H9 (cell line): ENCODE results near the gene METTL9. TPM values are rescaled to one million over a fixed set of nuclear protein-coding genes. Genes with fewer than 3 reads are reported as not detected.

Experiments used
- DNase-seq: peaks from one replicate; pipeline ENCODE4 v3.0.0-alpha.2; 2017
- H2AFZ ChIP-seq: one replicate; pipeline ENCODE4 v1.6.1; 2013; ENCODE audit warnings: mild to moderate bottlenecking, low read length, control low read depth, moderate library complexity
- H2AK5ac ChIP-seq: 2 replicates; pipeline ENCODE4 v1.6.1; 2013; ENCODE audit warnings: low read length, control low read depth, mixed read lengths; ENCODE audit not compliant: insufficient read length
- H2BK120ac ChIP-seq: one replicate; pipeline ENCODE4 v1.6.1; 2013; ENCODE audit warnings: low read depth, mild to moderate bottlenecking, low read length, control low read depth, inconsistent platforms; ENCODE audit not compliant: poor library complexity, severe bottlenecking
- H2BK12ac ChIP-seq: 2 replicates; pipeline ENCODE4 v1.6.1; 2013; ENCODE audit warnings: low read length, control low read depth, mixed read lengths, low read depth; ENCODE audit not compliant: insufficient read length
- H2BK15ac ChIP-seq: 2 replicates; pipeline ENCODE4 v1.6.1; 2013; ENCODE audit warnings: low read depth, low read length, control low read depth
- H2BK20ac ChIP-seq: one replicate; pipeline ENCODE4 v1.6.1; 2013; ENCODE audit warnings: low read depth, mild to moderate bottlenecking, low read length, control low read depth, inconsistent platforms; ENCODE audit not compliant: poor library complexity, severe bottlenecking
- H2BK5ac ChIP-seq: 2 replicates; pipeline ENCODE4 v1.6.1; 2013; ENCODE audit warnings: low read length, control low read depth, mixed read lengths; ENCODE audit not compliant: insufficient read length
- H3K14ac ChIP-seq: 2 replicates; pipeline ENCODE4 v1.6.1; 2013; ENCODE audit warnings: low read length, control low read depth; ENCODE audit not compliant: insufficient read depth
- H3K18ac ChIP-seq: 2 replicates; pipeline ENCODE4 v1.6.1; 2013; ENCODE audit warnings: low read depth, mild to moderate bottlenecking, mixed read lengths, low read length, control low read depth; ENCODE audit not compliant: insufficient read length
- H3K23ac ChIP-seq: 2 replicates; pipeline ENCODE4 v1.6.1; 2013; ENCODE audit warnings: low read length, control low read depth, mixed read lengths, low read depth; ENCODE audit not compliant: insufficient read length
- H3K23me2 ChIP-seq: 2 replicates; pipeline ENCODE4 v1.6.1; 2013; ENCODE audit warnings: low read depth, mild to moderate bottlenecking, mixed read lengths, low read length, control low read depth; ENCODE audit not compliant: insufficient read length, poor library complexity, severe bottlenecking
- H3K27ac ChIP-seq: 2 replicates; pipeline ENCODE4 v1.5.1; 2013; ENCODE audit warnings: low read length, control low read depth, mixed read lengths, low read depth; ENCODE audit not compliant: insufficient read length
- H3K27me3 ChIP-seq: 2 replicates; pipeline ENCODE4 v1.6.1; 2013; ENCODE audit warnings: low read length, control low read depth, inconsistent platforms; ENCODE audit not compliant: insufficient read depth
- H3K4ac ChIP-seq: 2 replicates; pipeline ENCODE4 v1.6.1; 2013; ENCODE audit warnings: low read depth, mild to moderate bottlenecking, control low read depth, inconsistent platforms, low read length, moderate library complexity
- H3K4me1 ChIP-seq: 2 replicates; pipeline ENCODE4 v1.6.1; 2013; ENCODE audit warnings: low read length, control low read depth, inconsistent platforms; ENCODE audit not compliant: insufficient read depth
- H3K4me2 ChIP-seq: 2 replicates; pipeline ENCODE4 v1.6.1; 2013; ENCODE audit warnings: low read length, control low read depth, mixed read lengths; ENCODE audit not compliant: insufficient read length, insufficient read depth
- H3K56ac ChIP-seq: 2 replicates; pipeline ENCODE4 v1.6.1; 2013; ENCODE audit warnings: low read depth, mild to moderate bottlenecking, mixed read lengths, low read length, control low read depth; ENCODE audit not compliant: insufficient read length
- H3K79me1 ChIP-seq: 2 replicates; pipeline ENCODE4 v1.6.1; 2013; ENCODE audit warnings: low read depth, mild to moderate bottlenecking, moderate library complexity, low read length, control low read depth, inconsistent platforms; ENCODE audit not compliant: insufficient read depth, poor library complexity, severe bottlenecking
- H3K79me2 ChIP-seq: 2 replicates; pipeline ENCODE4 v1.6.1; 2013; ENCODE audit warnings: low read length, control low read depth, inconsistent platforms; ENCODE audit not compliant: insufficient read depth
- H3K9ac ChIP-seq: 2 replicates; pipeline ENCODE4 v1.6.1; 2013; ENCODE audit warnings: low read length, control low read depth, mixed read lengths; ENCODE audit not compliant: insufficient read length; ENCODE audit errors: extremely low read depth
- H3K9me3 ChIP-seq: one replicate; pipeline ENCODE4 v1.6.1; 2013; ENCODE audit warnings: low read depth, low read length, inconsistent platforms; ENCODE audit not compliant: control insufficient read depth
- H3T11ph ChIP-seq: one replicate; pipeline ENCODE4 v1.6.1; 2013; ENCODE audit warnings: mild to moderate bottlenecking, low read length, control low read depth, inconsistent platforms
- H4K20me1 ChIP-seq: one replicate; pipeline ENCODE4 v1.6.1; 2013; ENCODE audit not compliant: control insufficient read depth, insufficient read length, insufficient read depth
- H4K5ac ChIP-seq: 2 replicates; pipeline ENCODE4 v1.6.1; 2013; ENCODE audit warnings: low read depth, mild to moderate bottlenecking, mixed read lengths, low read length, control low read depth; ENCODE audit not compliant: insufficient read length
- H4K8ac ChIP-seq: replicated peaks from 2 replicates; pipeline ENCODE4 v1.6.1; 2013; ENCODE audit warnings: low read length, control low read depth, mixed read lengths, low read depth; ENCODE audit not compliant: insufficient read length
- H4K91ac ChIP-seq: 2 replicates; pipeline ENCODE4 v1.6.1; 2013; ENCODE audit warnings: low read depth, mild to moderate bottlenecking, moderate library complexity, mixed read lengths, low read length, control low read depth; ENCODE audit not compliant: insufficient read length
- H3K27ac Mint-ChIP-seq, 3 experiments: 2 replicates in 2 of 3; 3 replicates in 1 of 3; pipeline ENCODE4 v1.8.0; 2020 to 2021; ENCODE audit warnings: mixed read lengths in 3 of 3, mild to moderate bottlenecking in 1 of 3, moderate library complexity in 1 of 3
- H3K27me3 Mint-ChIP-seq: 2 replicates; pipeline ENCODE4 v1.8.0; 2021; ENCODE audit warnings: low read depth, mild to moderate bottlenecking, moderate library complexity, mixed read lengths
- H3K36me3 Mint-ChIP-seq, 3 experiments: 2 replicates in 2 of 3; 3 replicates in 1 of 3; pipeline ENCODE4 v1.8.0; 2020 to 2021; ENCODE audit warnings: low read depth in 3 of 3, mixed read lengths in 3 of 3; ENCODE audit not compliant: insufficient read depth in 1 of 3
- H3K4me1 Mint-ChIP-seq, 2 experiments: 2 replicates each; pipeline ENCODE4 v1.8.0; 2020; ENCODE audit warnings: mixed read lengths in 2 of 2
- H3K4me3 Mint-ChIP-seq, 2 experiments: 2 replicates in 1 of 2; 3 replicates in 1 of 2; pipeline ENCODE4 v1.8.0; 2020 to 2021; ENCODE audit warnings: mild to moderate bottlenecking in 2 of 2, mixed read lengths in 2 of 2, moderate library complexity in 1 of 2
- H3K9me3 Mint-ChIP-seq, 2 experiments: 2 replicates in 1 of 2; 3 replicates in 1 of 2; pipeline ENCODE4 v1.8.0; 2020; ENCODE audit warnings: mild to moderate bottlenecking in 2 of 2, mixed read lengths in 2 of 2, moderate library complexity in 1 of 2
- WGBS: extraction: QIAGEN DNeasy Blood & Tissue Kit; methylation state at CpG from one replicate; pipeline ENCODE4 v1.1.7; 2013; ENCODE audit warnings: missing lambda C conversion rate, low lambda C conversion rate, mixed read lengths; ENCODE audit not compliant: insufficient read length; ENCODE audit errors: extremely low coverage; 5-methylcytosine and 5-hydroxymethylcytosine counted together
- total RNA-seq: library from RNA; stranded (reverse); gene quantifications from 2 replicates; pipeline ENCODE4 v1.2.1, GENCODE V29; 2021
- TF ChIP-seq, protein P1 (sequence below): fragments of 200-600 bp; sonication (generic); conservative IDR thresholded peaks from 3 replicates; pipeline ENCODE4 v1.8.0; 2021; ENCODE audit warnings: antibody characterized with exemption, mild to moderate bottlenecking

METTL9 gene
- total RNA-seq, 1 experiment from 2014 or later, result 108 TPM

DNA sequence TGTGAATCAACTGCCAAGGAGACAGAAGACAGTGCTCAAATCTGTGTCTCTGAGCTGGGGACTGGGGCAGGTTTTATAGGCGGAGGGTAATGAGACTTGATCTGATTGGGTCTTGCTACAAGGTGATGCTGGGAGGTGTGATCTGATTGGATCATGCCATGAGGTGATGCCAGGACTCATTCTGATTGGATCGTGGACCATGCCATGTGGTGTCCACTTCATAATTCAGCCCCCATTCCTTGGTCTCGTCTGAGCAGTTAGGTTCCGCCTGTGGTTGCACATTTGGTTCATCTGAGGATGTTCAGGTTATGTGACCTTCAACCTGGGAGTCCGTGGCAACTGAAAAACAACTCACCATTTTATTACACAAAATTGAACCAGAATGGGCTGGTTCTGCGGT, 105.4 kb downstream of the METTL9 start:
- H3K56ac ChIP-seq, result no peak overlapping the region
- no peak overlapping the region for H4K8ac ChIP-seq
- H3K23me2 ChIP-seq, result no peaks in the 10 kb centered on the region
- Mint-ChIP-seq H3K4me3 (no peak overlapping the region), H3K9me3 (no peaks in the 10 kb centered on the region; a peak in 2 of 5 replicates), H3K27me3 (no peaks in the 10 kb centered on the region), H3K36me3 (no peaks in the 10 kb centered on the region), H3K27ac (no peak overlapping the region), H3K4me1 (peaks cover 6 to 13% of the 10 kb centered on the region in 2 experiments)
- H3K18ac ChIP-seq, result no peak overlapping the region
- H3K4ac ChIP-seq, result no peak overlapping the region
- H2BK12ac ChIP-seq, result no peak overlapping the region
- TF ChIP-seq, protein P1, sequence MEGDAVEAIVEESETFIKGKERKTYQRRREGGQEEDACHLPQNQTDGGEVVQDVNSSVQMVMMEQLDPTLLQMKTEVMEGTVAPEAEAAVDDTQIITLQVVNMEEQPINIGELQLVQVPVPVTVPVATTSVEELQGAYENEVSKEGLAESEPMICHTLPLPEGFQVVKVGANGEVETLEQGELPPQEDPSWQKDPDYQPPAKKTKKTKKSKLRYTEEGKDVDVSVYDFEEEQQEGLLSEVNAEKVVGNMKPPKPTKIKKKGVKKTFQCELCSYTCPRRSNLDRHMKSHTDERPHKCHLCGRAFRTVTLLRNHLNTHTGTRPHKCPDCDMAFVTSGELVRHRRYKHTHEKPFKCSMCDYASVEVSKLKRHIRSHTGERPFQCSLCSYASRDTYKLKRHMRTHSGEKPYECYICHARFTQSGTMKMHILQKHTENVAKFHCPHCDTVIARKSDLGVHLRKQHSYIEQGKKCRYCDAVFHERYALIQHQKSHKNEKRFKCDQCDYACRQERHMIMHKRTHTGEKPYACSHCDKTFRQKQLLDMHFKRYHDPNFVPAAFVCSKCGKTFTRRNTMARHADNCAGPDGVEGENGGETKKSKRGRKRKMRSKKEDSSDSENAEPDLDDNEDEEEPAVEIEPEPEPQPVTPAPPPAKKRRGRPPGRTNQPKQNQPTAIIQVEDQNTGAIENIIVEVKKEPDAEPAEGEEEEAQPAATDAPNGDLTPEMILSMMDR, result no peak
- H3K27ac ChIP-seq, result no peak overlapping the region
- no peak overlapping the region for H2BK20ac ChIP-seq
- H4K5ac ChIP-seq, result no peak overlapping the region
- no peak overlapping the region for H2BK5ac ChIP-seq
- H3K9ac ChIP-seq, result no peak overlapping the region
- DNase-seq, result no peak
- WGBS, result no CpG with 5 or more reads among the region's 6 CpGs
- H3K4me2 ChIP-seq, result no peak overlapping the region
- H4K20me1 ChIP-seq, result no peaks in the 10 kb centered on the region
- H2BK15ac ChIP-seq, result no peak overlapping the region
- no peak overlapping the region for H3T11ph ChIP-seq
- no peak overlapping the region for H3K14ac ChIP-seq
- no peak overlapping the region for H2BK120ac ChIP-seq
- no peaks in the 10 kb centered on the region for H3K9me3 ChIP-seq
- H4K91ac ChIP-seq, result no peak overlapping the region
- H3K79me1 ChIP-seq, result no peaks in the 10 kb centered on the region
- no peak overlapping the region for H3K23ac ChIP-seq
- peaks cover 2% of the 10 kb centered on the region; the same call in 1 of the 2 replicates for H3K4me1 ChIP-seq
- no peak overlapping the region for H2AFZ ChIP-seq
- H3K27me3 ChIP-seq, result no peaks in the 10 kb centered on the region
- H3K79me2 ChIP-seq, result no peaks in the 10 kb centered on the region
- no peak overlapping the region for H2AK5ac ChIP-seq

Other genes with a start within 250 kb of the METTL9 start
- not detected in 2 replicates for gene IGSF6, start 53.0 kb downstream of the METTL9 start, total RNA-seq
- gene OTOA, start 64.4 kb downstream of the METTL9 start, total RNA-seq, result 0.11 and 0.13 TPM in 2 replicates